Neural progenitor cell (in vitro differentiated cells): ENCODE measurements around the gene SLC22A23. TPM values are rescaled to one million over a fixed set of nuclear protein-coding genes. Genes with fewer than 3 reads are reported as not detected.

Experiments used
- DNase-seq: peaks from one replicate; pipeline ENCODE4 v3.0.0-alpha.2; 2016; ENCODE audit warnings: low spot score
- H2AFZ ChIP-seq: fragments of 200-600 bp; sonication (generic); replicated peaks from 2 replicates; pipeline ENCODE4 v1.6.1; 2016; ENCODE audit warnings: antibody characterized with exemption
- H3F3A ChIP-seq: fragments of 200-600 bp; sonication (generic); 2 replicates; pipeline ENCODE4 v1.6.1; 2016; ENCODE audit warnings: antibody characterized with exemption, low read depth
- H3K27ac ChIP-seq: fragments of 200-600 bp; sonication (generic); 2 replicates; pipeline ENCODE4 v1.5.1; 2016; ENCODE audit warnings: mild to moderate bottlenecking
- H3K27me3 ChIP-seq: fragments of 200-600 bp; sonication (generic); 2 replicates; pipeline ENCODE4 v1.6.1; 2016; ENCODE audit warnings: mild to moderate bottlenecking, moderate library complexity
- H3K36me3 ChIP-seq: fragments of 200-600 bp; sonication (generic); 2 replicates; pipeline ENCODE4 v1.5.1; 2016
- H3K4me1 ChIP-seq: fragments of 200-600 bp; sonication (generic); 2 replicates; pipeline ENCODE4 v1.6.1; 2016; ENCODE audit warnings: mixed run types
- H3K4me2 ChIP-seq: fragments of 200-600 bp; sonication (generic); 2 replicates; pipeline ENCODE4 v1.6.1; 2016
- H3K4me3 ChIP-seq: fragments of 200-600 bp; sonication (generic); 2 replicates; pipeline ENCODE4 v1.5.1; 2016
- H3K79me2 ChIP-seq: fragments of 200-600 bp; sonication (generic); 2 replicates; pipeline ENCODE4 v1.6.1; 2016; ENCODE audit warnings: low read depth
- H3K9ac ChIP-seq: fragments of 200-600 bp; sonication (generic); 2 replicates; pipeline ENCODE4 v1.6.1; 2016
- H3K9me3 ChIP-seq: fragments of 200-600 bp; sonication (generic); 2 replicates; pipeline ENCODE4 v1.5.1; 2016; ENCODE audit warnings: low read depth
- H4K20me1 ChIP-seq: fragments of 200-600 bp; sonication (generic); 2 replicates; pipeline ENCODE4 v1.6.1; 2016; ENCODE audit warnings: low read depth
- H3K27ac Mint-ChIP-seq: 3 replicates; pipeline ENCODE4 v1.8.0; 2021; ENCODE audit warnings: mixed read lengths
- H3K27me3 Mint-ChIP-seq: 2 replicates; pipeline ENCODE4 v1.8.0; 2022; ENCODE audit warnings: low read depth, mild to moderate bottlenecking, inconsistent platforms, moderate library complexity, mixed read lengths; ENCODE audit not compliant: insufficient read depth
- H3K36me3 Mint-ChIP-seq: 3 replicates; pipeline ENCODE4 v1.8.0; 2021; ENCODE audit warnings: mixed read lengths
- H3K4me1 Mint-ChIP-seq: 3 replicates; pipeline ENCODE4 v1.8.0; 2021; ENCODE audit warnings: mixed read lengths
- H3K4me3 Mint-ChIP-seq: 3 replicates; pipeline ENCODE4 v1.8.0; 2021; ENCODE audit warnings: mild to moderate bottlenecking, moderate library complexity, mixed read lengths
- H3K9me3 Mint-ChIP-seq: 3 replicates; pipeline ENCODE4 v1.8.0; 2020; ENCODE audit warnings: mixed read lengths
- CTCF ChIP-seq: fragments of 200-600 bp; sonication (generic); IDR thresholded peaks from 2 replicates; pipeline ENCODE4 v1.5.1; 2017; ENCODE audit warnings: antibody characterized with exemption, mild to moderate bottlenecking
- EZH2 ChIP-seq: fragments of 200-600 bp; sonication (generic); IDR thresholded peaks from 2 replicates; pipeline ENCODE4 v1.6.1; 2017; ENCODE audit warnings: antibody characterized with exemption, mild to moderate bottlenecking, moderate library complexity
- EZH2phosphoT487 ChIP-seq: fragments of 200-600 bp; sonication (generic); IDR thresholded peaks from 2 replicates; pipeline ENCODE4 v1.6.1; 2017; ENCODE audit warnings: antibody characterized with exemption
- total RNA-seq: library from RNA; depleted of rRNA; stranded (reverse); fragments of >200 nt; gene quantifications from 2 replicates; pipeline ENCODE4 v1.2.3, GENCODE V29; 2015; ENCODE audit warnings: low replicate concordance

The SLC22A23 gene
- total RNA-seq, 1 donor from 2014 or later: 0.99 TPM

DNA sequence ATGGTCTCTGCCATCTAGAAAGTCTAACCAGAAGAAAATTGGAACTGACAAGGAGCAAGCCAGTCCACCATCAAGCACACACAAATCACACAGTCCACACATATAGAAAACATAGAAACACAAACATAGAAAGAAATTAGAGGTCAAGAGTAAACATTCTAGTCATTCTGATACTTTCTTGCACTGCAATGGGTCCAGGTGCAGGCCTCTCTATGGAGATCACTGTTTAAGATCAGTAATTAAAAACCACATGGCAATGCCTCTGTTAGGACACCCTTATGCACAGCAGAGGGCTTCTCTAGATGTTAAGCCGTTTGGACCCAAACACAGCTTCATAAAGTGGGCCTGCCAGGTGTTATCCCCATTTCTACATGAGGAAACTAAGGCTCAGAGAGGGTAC, 42.8 kb upstream of the SLC22A23 start:
- no peaks in the 10 kb centered on the region for H3K79me2 ChIP-seq
- peaks cover 25% of the 10 kb centered on the region for H3K4me1 Mint-ChIP-seq
- H3K9me3 ChIP-seq: no peaks in the 10 kb centered on the region
- H3K27me3 ChIP-seq: no peaks in the 10 kb centered on the region
- TF ChIP-seq CTCF: no peak
- TF ChIP-seq EZH2phosphoT487: no peak
- no peak overlapping the region for H3K4me3 ChIP-seq
- no peaks in the 10 kb centered on the region for H4K20me1 ChIP-seq
- no peak overlapping the region for H2AFZ ChIP-seq
- no peak overlapping the region for H3K27ac ChIP-seq
- no peak overlapping the region for H3K9ac ChIP-seq
- H3K36me3 ChIP-seq: no peaks in the 10 kb centered on the region
- peaks cover 11% of the 10 kb centered on the region for H3F3A ChIP-seq
- H3K9me3 Mint-ChIP-seq: peaks cover 5% of the 10 kb centered on the region
- H3K4me1 ChIP-seq: peaks cover 14% of the 10 kb centered on the region
- no peak for DNase-seq
- H3K27ac Mint-ChIP-seq: no peak overlapping the region
- peaks cover 7% of the 10 kb centered on the region for H3K27me3 Mint-ChIP-seq
- H3K36me3 Mint-ChIP-seq: no peaks in the 10 kb centered on the region
- no peak overlapping the region for H3K4me2 ChIP-seq
- no peak overlapping the region for H3K4me3 Mint-ChIP-seq

- H3K27me3 ChIP-seq: no peaks in the 10 kb centered on the region
- H3K9me3 ChIP-seq: no peaks in the 10 kb centered on the region
- H3K4me2 ChIP-seq: no peak overlapping the region
- H3K36me3 ChIP-seq: no peaks in the 10 kb centered on the region
- no peak for TF ChIP-seq EZH2phosphoT487
- TF ChIP-seq EZH2: no peak
- TF ChIP-seq CTCF: no peak
- Mint-ChIP-seq H3K27me3 (peaks cover 11% of the 10 kb centered on the region), H3K36me3 (no peaks in the 10 kb centered on the region), H3K9me3 (peaks cover 2% of the 10 kb centered on the region), H3K4me1 (peaks cover 6% of the 10 kb centered on the region), H3K27ac (no peak overlapping the region), H3K4me3 (no peak overlapping the region)
- H3F3A ChIP-seq: peaks cover 2% of the 10 kb centered on the region
- H3K27ac ChIP-seq: no peak overlapping the region
- no peak overlapping the region for H2AFZ ChIP-seq
- no peak for DNase-seq
- H3K4me3 ChIP-seq: no peak overlapping the region
- H4K20me1 ChIP-seq: no peaks in the 10 kb centered on the region
- peaks cover under 1% of the 10 kb centered on the region for H3K4me1 ChIP-seq
- H3K79me2 ChIP-seq: no peaks in the 10 kb centered on the region
- no peak overlapping the region for H3K9ac ChIP-seq
Measured at GRCh38 chr6:3496395-3496794, 39.5 kb upstream of the SLC22A23 start.

- Histone ChIP-seq H2AFZ (no peak overlapping the region), H3K9ac (no peak overlapping the region), H3F3A (no peaks in the 10 kb centered on the region), H3K36me3 (no peaks in the 10 kb centered on the region), H3K27ac (no peak overlapping the region), H3K27me3 (no peaks in the 10 kb centered on the region), H3K4me3 (no peak overlapping the region), H4K20me1 (no peaks in the 10 kb centered on the region), H3K9me3 (no peaks in the 10 kb centered on the region), H3K4me1 (no peaks in the 10 kb centered on the region), H3K4me2 (no peak overlapping the region), H3K79me2 (no peaks in the 10 kb centered on the region)
- TF ChIP-seq EZH2: no peak
- no peak for TF ChIP-seq EZH2phosphoT487
- TF ChIP-seq CTCF: no peak
- Mint-ChIP-seq H3K27ac (no peak overlapping the region), H3K9me3 (peaks cover 7% of the 10 kb centered on the region), H3K27me3 (peaks cover 9% of the 10 kb centered on the region), H3K36me3 (no peaks in the 10 kb centered on the region), H3K4me1 (peaks cover 6% of the 10 kb centered on the region), H3K4me3 (no peak overlapping the region)
- DNase-seq: no peak
Measured at GRCh38 chr6:3494391-3495100, 37.7 kb upstream of the SLC22A23 start.
